HEK293 (cell line): ENCODE results near the gene DND1.
A peak's percentile ranks its signal among the peaks of the same experiment; 100 is the strongest.

ENCODE experiments used
- CTCF ChIA-PET: fragments of 350-600 bp; formaldehyde crosslinking; extraction: SDS; loops from one replicate; lab custom pipeline; 2021; ENCODE audit warnings: antibody characterized with exemption; lab: Yijun Ruan, JAX
- POLR2A ChIA-PET: fragments of 300-600 bp; formaldehyde crosslinking; extraction: SDS; loops from one replicate; lab custom pipeline; 2020; ENCODE audit warnings: antibody characterized with exemption, inconsistent platforms; lab: Yijun Ruan, JAX
- H3K27ac ChIP-seq: fragments of 200-500 bp; sonication (Bioruptor generic); 2 replicates; pipeline ENCODE4 v1.5.1; 2014; ENCODE audit warnings: low read depth, low read length, control low read depth, inconsistent platforms; ENCODE audit errors: extremely low read depth
- H3K36me3 ChIP-seq, 2 experiments: fragments of 200-500 bp in 1 of 2; sonication (Bioruptor generic) in 1 of 2; 1 replicate in 1 of 2; 2 replicates in 1 of 2; pipeline ENCODE4 v1.5.1; 2014 to 2017; ENCODE audit warnings: inconsistent platforms in 2 of 2, low read length in 2 of 2; ENCODE audit not compliant: control insufficient read depth in 2 of 2, insufficient read depth in 1 of 2
- H3K4me1 ChIP-seq: fragments of 200-500 bp; sonication (Bioruptor generic); 2 replicates; pipeline ENCODE4 v1.5.1; 2014; ENCODE audit warnings: mild to moderate bottlenecking, low read length, inconsistent platforms; ENCODE audit not compliant: control insufficient read depth, insufficient read depth
- H3K4me3 ChIP-seq: 2 replicates; pipeline ENCODE4 v1.5.1; 2011; ENCODE audit warnings: low read depth, mild to moderate bottlenecking, control low read depth, low read length, moderate library complexity
- H3K9me3 ChIP-seq: fragments of 200-500 bp; sonication (Bioruptor generic); 2 replicates; pipeline ENCODE4 v1.5.1; 2014; ENCODE audit warnings: low read depth, low read length, inconsistent platforms; ENCODE audit not compliant: control insufficient read depth, insufficient read depth
- GFI1B ChIP-seq: fragments of 450-650 bp; formaldehyde crosslinking; IDR thresholded peaks from 2 replicates; pipeline ENCODE4 v1.5.1; 2016; ENCODE audit warnings: missing biosample characterization, missing genetic modification characterization
- RBAK ChIP-seq: fragments of 450-650 bp; formaldehyde crosslinking; IDR thresholded peaks from 2 replicates; pipeline ENCODE4 v1.5.1; 2016; ENCODE audit warnings: missing biosample characterization, missing genetic modification characterization
- SCRT1 ChIP-seq: fragments of 450-650 bp; formaldehyde crosslinking; IDR thresholded peaks from 2 replicates; pipeline ENCODE4 v1.5.1; 2016; ENCODE audit warnings: missing biosample characterization, missing genetic modification characterization, borderline replicate concordance
- ZBTB21 ChIP-seq: fragments of 450-650 bp; formaldehyde crosslinking; IDR thresholded peaks from 2 replicates; pipeline ENCODE4 v1.5.1; 2017; ENCODE audit warnings: missing biosample characterization, missing genetic modification characterization
- ZBTB8A ChIP-seq: fragments of 450-650 bp; formaldehyde crosslinking; IDR thresholded peaks from 2 replicates; pipeline ENCODE4 v1.5.1; 2016; ENCODE audit warnings: missing biosample characterization, missing genetic modification characterization
- ZFP3 ChIP-seq: fragments of 450-650 bp; formaldehyde crosslinking; IDR thresholded peaks from 2 replicates; pipeline ENCODE4 v1.5.1; 2016; ENCODE audit warnings: low read depth, missing biosample characterization, missing genetic modification characterization
- ZNF10 ChIP-seq: fragments of 450-650 bp; formaldehyde crosslinking; IDR thresholded peaks from 2 replicates; pipeline ENCODE4 v1.5.1; 2017; ENCODE audit warnings: missing biosample characterization, missing genetic modification characterization
- ZNF174 ChIP-seq: fragments of 450-650 bp; formaldehyde crosslinking; IDR thresholded peaks from 2 replicates; pipeline ENCODE4 v1.5.0; 2017; ENCODE audit warnings: missing biosample characterization, mild to moderate bottlenecking, missing genetic modification characterization
- ZNF202 ChIP-seq: fragments of 450-650 bp; formaldehyde crosslinking; IDR thresholded peaks from 2 replicates; pipeline ENCODE4 v1.5.1; 2016; ENCODE audit warnings: missing biosample characterization, missing genetic modification characterization, borderline replicate concordance
- ZNF24 ChIP-seq: fragments of 450-650 bp; formaldehyde crosslinking; IDR thresholded peaks from 2 replicates; pipeline ENCODE4 v1.5.1; 2016; ENCODE audit warnings: missing biosample characterization, missing genetic modification characterization
- ZNF514 ChIP-seq: fragments of 450-650 bp; formaldehyde crosslinking; IDR thresholded peaks from 2 replicates; pipeline ENCODE4 v1.5.1; 2016; ENCODE audit warnings: missing biosample characterization, missing genetic modification characterization
- ZNF571 ChIP-seq: fragments of 450-650 bp; formaldehyde crosslinking; IDR thresholded peaks from 2 replicates; pipeline ENCODE4 v1.5.0; 2017; ENCODE audit warnings: missing biosample characterization, missing genetic modification characterization
- ZNF585B ChIP-seq: fragments of 450-650 bp; formaldehyde crosslinking; IDR thresholded peaks from 2 replicates; pipeline ENCODE4 v1.5.1; 2016; ENCODE audit warnings: missing biosample characterization, missing genetic modification characterization
- ZNF610 ChIP-seq: fragments of 450-650 bp; formaldehyde crosslinking; IDR thresholded peaks from 2 replicates; pipeline ENCODE4 v1.5.1; 2016; ENCODE audit warnings: missing biosample characterization, missing genetic modification characterization, borderline replicate concordance
- ZNF677 ChIP-seq: fragments of 450-650 bp; IDR thresholded peaks from 2 replicates; pipeline ENCODE4 v1.5.0; 2018; ENCODE audit warnings: missing biosample characterization, mild to moderate bottlenecking, missing genetic modification characterization, moderate library complexity
- ZNF707 ChIP-seq: fragments of 450-650 bp; formaldehyde crosslinking; IDR thresholded peaks from 2 replicates; pipeline ENCODE4 v1.5.1; 2016; ENCODE audit warnings: missing biosample characterization, missing genetic modification characterization
- TF ChIP-seq, protein P1 (sequence below): fragments of 450-650 bp; IDR thresholded peaks from 2 replicates; pipeline ENCODE4 v1.5.1; 2018; ENCODE audit warnings: missing biosample characterization, missing genetic modification characterization
- TF ChIP-seq, protein P2 (sequence below): fragments of 450-650 bp; formaldehyde crosslinking; IDR thresholded peaks from 2 replicates; pipeline ENCODE4; 2016; ENCODE audit warnings: missing biosample characterization, missing genetic modification characterization
- TF ChIP-seq, protein P3 (sequence below): fragments of 450-650 bp; formaldehyde crosslinking; IDR thresholded peaks from 2 replicates; pipeline ENCODE4 v1.5.1; 2016; ENCODE audit warnings: missing biosample characterization, missing genetic modification characterization
- TF ChIP-seq, protein P4 (sequence below): fragments of 450-650 bp; formaldehyde crosslinking; IDR thresholded peaks from 2 replicates; pipeline ENCODE4 v1.5.1; 2016; ENCODE audit warnings: missing biosample characterization, missing genetic modification characterization

DND1 gene

DNA sequence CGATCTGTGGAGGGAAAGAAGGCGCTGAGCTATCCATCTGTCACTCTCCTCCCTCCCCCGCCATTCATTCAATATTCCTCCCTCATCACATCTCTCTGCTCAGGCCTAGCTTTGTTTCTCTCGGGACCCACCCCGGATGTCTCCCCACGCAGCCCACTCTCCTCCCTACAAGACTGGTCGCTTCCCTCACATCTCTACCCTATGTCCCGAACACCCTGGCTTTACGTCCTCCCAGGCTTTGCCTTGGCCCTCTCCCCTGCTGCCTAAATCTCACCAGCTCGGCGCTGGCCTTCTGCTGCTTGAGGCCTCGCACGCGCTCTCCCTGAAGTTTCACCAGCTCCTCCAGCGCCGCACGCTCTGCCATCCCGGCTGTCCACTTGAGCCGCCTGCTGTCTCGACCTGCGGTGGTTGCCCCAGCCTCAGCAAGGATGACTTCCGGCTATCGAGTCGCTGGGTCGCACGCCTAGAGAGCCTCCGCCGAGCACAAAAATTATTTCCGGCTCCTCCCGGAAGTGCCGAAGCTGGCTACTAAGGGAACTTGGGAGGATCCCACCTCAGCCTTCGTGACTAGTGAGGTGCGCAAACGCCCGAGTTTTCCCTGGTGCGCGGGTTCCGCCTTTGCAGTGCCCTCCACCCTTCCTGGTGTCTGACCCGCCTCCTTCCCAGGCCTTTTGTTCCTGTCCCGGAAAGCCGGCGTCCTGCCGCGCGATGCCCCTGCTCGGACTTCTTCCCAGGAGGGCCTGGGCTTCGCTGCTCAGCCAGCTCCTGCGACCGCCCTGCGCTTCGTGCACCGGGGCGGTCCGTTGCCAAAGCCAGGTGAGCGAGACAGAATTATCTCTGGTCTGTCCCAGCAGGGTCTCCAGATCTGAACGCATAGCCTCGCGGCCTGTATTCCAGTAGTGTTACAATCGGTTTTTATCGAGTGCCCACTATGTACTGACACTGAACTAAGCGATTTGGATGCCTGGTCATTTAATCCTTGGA is 17.9 kb upstream of the DND1 start, which contains the start of the genes HARS1 and HARS2 (continued):
- TF ChIP-seq, protein P1, sequence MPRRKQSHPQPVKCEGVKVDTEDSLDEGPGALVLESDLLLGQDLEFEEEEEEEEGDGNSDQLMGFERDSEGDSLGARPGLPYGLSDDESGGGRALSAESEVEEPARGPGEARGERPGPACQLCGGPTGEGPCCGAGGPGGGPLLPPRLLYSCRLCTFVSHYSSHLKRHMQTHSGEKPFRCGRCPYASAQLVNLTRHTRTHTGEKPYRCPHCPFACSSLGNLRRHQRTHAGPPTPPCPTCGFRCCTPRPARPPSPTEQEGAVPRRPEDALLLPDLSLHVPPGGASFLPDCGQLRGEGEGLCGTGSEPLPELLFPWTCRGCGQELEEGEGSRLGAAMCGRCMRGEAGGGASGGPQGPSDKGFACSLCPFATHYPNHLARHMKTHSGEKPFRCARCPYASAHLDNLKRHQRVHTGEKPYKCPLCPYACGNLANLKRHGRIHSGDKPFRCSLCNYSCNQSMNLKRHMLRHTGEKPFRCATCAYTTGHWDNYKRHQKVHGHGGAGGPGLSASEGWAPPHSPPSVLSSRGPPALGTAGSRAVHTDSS: no peak
- no peak for TF ChIP-seq ZNF677 (tag by site-specific recombination)
- TF ChIP-seq, protein P2, sequence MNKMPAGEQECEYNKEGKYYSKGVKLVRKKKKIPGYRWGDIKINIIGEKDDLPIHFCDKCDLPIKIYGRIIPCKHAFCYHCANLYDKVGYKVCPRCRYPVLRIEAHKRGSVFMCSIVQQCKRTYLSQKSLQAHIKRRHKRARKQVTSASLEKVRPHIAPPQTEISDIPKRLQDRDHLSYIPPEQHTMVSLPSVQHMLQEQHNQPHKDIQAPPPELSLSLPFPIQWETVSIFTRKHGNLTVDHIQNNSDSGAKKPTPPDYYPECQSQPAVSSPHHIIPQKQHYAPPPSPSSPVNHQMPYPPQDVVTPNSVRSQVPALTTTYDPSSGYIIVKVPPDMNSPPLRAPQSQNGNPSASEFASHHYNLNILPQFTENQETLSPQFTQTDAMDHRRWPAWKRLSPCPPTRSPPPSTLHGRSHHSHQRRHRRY (tag by site-specific recombination): no peak
- TF ChIP-seq ZNF174 (tag by site-specific recombination): no peak
- peak; percentile 88 for TF ChIP-seq ZBTB8A
- no peak for TF ChIP-seq ZNF514 (tag by site-specific recombination)
- TF ChIP-seq, protein P3, sequence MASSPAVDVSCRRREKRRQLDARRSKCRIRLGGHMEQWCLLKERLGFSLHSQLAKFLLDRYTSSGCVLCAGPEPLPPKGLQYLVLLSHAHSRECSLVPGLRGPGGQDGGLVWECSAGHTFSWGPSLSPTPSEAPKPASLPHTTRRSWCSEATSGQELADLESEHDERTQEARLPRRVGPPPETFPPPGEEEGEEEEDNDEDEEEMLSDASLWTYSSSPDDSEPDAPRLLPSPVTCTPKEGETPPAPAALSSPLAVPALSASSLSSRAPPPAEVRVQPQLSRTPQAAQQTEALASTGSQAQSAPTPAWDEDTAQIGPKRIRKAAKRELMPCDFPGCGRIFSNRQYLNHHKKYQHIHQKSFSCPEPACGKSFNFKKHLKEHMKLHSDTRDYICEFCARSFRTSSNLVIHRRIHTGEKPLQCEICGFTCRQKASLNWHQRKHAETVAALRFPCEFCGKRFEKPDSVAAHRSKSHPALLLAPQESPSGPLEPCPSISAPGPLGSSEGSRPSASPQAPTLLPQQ (tag by site-specific recombination): 0 out of 2 replicates have a peak, but pooled peaks have one; percentile 87
- TF ChIP-seq RBAK (tag by site-specific recombination): no peak
- TF ChIP-seq SCRT1 (tag by site-specific recombination): no peak
- peak; percentile 75; the same call in 1 of the 2 replicates for TF ChIP-seq ZNF610 (tag by site-specific recombination)
- no peak for TF ChIP-seq ZBTB21 (tag by site-specific recombination)
- TF ChIP-seq, protein P4, sequence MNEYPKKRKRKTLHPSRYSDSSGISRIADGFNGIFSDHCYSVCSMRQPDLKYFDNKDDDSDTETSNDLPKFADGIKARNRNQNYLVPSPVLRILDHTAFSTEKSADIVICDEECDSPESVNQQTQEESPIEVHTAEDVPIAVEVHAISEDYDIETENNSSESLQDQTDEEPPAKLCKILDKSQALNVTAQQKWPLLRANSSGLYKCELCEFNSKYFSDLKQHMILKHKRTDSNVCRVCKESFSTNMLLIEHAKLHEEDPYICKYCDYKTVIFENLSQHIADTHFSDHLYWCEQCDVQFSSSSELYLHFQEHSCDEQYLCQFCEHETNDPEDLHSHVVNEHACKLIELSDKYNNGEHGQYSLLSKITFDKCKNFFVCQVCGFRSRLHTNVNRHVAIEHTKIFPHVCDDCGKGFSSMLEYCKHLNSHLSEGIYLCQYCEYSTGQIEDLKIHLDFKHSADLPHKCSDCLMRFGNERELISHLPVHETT (tag by site-specific recombination): peak; percentile 78
- TF ChIP-seq ZNF571: no peak
- peak; percentile 57 for TF ChIP-seq ZNF24 (tag by site-specific recombination)
- no peak for TF ChIP-seq ZNF707 (tag by site-specific recombination)
- no peak for TF ChIP-seq ZFP3 (tag by site-specific recombination)
- TF ChIP-seq ZNF202 (tag by site-specific recombination): no peak

DNA sequence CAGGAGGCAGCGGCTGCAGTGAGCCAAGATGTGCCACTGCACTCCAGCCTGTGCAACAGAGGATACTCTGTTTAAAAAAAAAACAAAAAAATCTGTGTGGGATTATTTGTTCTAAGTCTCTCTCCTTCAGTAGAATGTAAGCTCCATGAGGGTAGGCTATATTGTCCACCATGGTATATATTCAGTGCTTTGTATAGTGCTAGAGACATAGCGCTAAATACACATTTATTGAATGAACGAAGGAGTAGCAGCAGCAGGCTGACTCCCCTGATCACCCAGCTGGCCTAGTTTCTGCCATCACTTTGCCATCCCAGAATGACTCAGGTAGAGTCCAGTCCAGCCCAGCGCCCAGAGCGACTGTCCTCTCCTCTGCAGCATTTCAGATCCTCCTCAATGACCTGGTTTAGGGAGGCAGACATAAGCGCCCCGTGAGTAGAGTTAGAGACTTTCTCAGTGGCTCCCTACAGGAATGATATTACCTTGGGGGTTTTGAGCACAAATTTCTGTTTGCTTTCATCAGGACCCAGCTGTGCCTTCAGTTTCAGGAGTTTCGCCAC is 17.1 kb upstream of the DND1 start:
- Histone ChIP-seq H3K9me3 (no peaks in the 10 kb centered on the region), H3K27ac (no peak overlapping the region), H3K4me1 (0 out of 2 replicates have a peak, but pooled peaks cover 2% of the 10 kb centered on the region), H3K4me3 (peak overlapping the region; percentile 72), H3K36me3 (peaks cover 46 to 63% of the 10 kb centered on the region in 2 experiments)
- TF ChIP-seq ZNF10 (no peak), ZNF585B (no peak), GFI1B (no peak)
- ChIA-PET CTCF (interaction anchor here (1.2 to 2.0 kb wide), 3 partner anchors 18 to 339 kb away, joined by 3 to 8 read pairs (median 4); no protein-coding TSS in a partner anchor), POLR2A (interaction anchor here (0.6 to 2.8 kb wide), 20 partner anchors 9 to 444 kb away, joined by 3 to 51 read pairs (median 7); partner anchors contain the start of genes ANKHD1, APBB3, HBEGF and IK)
